HS-27A (cell line): ENCODE results near the gene LRRC42.

Source experiments
- DNase-seq: peaks from one replicate; pipeline ENCODE4 v3.0.0-alpha.2; 2012; ENCODE audit warnings: low read depth, missing footprints

The LRRC42 gene

GRCh38 chr1:54004481-54005049 lies 58.4 kb downstream of the LRRC42 start:
- no peak for DNase-seq

- DNase-seq = no peak
These were observed 60.4 kb downstream of the LRRC42 start for GRCh38 chr1:54006508-54006907.

- no peak for DNase-seq
These were observed 61.5 kb downstream of the LRRC42 start for GRCh38 chr1:54007613-54008012.

GRCh38 chr1:54008876-54009275 lies 62.7 kb downstream of the LRRC42 start:
- no peak for DNase-seq

- DNase-seq = no peak
These were observed 63.3 kb downstream of the LRRC42 start for GRCh38 chr1:54009406-54009805.

GRCh38 chr1:54010415-54011117 lies 64.4 kb downstream of the LRRC42 start:
- no peak for DNase-seq

- no peak for DNase-seq
These were observed 65.3 kb downstream of the LRRC42 start for GRCh38 chr1:54011316-54012007.

- no peak for DNase-seq
These were observed 65.8 kb downstream of the LRRC42 start for GRCh38 chr1:54012008-54012325.

- no peak for DNase-seq
These were observed 66.7 kb downstream of the LRRC42 start for GRCh38 chr1:54012863-54013262.

GRCh38 chr1:54013393-54014008 lies 67.4 kb downstream of the LRRC42 start:
- DNase-seq = no peak

- DNase-seq = no peak
These were observed 68.0 kb downstream of the LRRC42 start for GRCh38 chr1:54014009-54014629.

- DNase-seq = no peak
These were observed 70.5 kb downstream of the LRRC42 start for GRCh38 chr1:54016343-54017282.
